ENCODE measurements around the gene ELANE.
"Not testable (repeated sequence)": the region's sequence is repeated elsewhere in the genome, so short reads cannot be mapped to it uniquely, and the experiment has no call there.

- TF ChIP-seq CTCF (IDR thresholded peaks at IDR 0.05); ZFX (IDR thresholded peaks at IDR 0.05; ENCODE audit: borderline replicate concordance): not testable (repeated sequence)
Measured at GRCh38 chr19:820212-820611, 31.9 kb upstream of the ELANE start.

All from 22Rv1 (cell line).